ENCODE measurements around the gene TRIM40.
"Not testable (repeated sequence)": the region's sequence is repeated elsewhere in the genome, so short reads cannot be mapped to it uniquely, and the experiment has no call there.

Gene TRIM40

DNA sequence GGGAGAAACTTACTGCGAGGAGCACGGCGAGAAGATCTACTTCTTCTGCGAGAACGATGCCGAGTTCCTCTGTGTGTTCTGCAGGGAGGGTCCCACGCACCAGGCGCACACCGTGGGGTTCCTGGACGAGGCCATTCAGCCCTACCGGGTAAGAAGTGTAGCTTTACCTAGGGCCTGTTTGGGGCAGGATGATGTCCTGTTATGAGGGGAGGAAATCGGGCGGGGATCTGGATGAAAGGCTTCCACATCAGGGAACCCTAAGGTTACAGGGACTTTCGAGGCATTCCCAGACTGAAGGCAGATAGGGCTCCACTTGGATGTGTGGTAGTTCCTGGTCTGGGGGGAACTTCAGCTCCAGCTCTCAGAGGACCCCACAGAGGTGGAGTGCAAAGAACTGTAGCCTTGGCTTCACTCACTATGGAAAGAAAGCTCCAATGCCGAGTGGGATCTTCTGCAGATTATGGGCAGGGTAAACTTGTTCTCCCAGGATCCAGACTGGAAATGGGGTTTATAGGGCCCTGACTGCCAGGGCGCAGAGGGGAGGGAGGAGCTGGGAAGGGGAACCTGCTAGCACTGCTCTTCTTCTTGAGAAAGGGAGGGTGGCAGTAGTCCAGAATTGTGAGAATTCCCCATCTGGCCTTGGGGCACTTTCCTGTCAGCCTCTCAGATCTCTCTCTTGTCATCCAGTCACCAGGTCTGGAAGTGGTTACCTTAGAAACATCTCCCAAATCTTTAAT is 28.1 kb downstream of the TRIM40 start:
- no peak for DNase-seq

- no peak for DNase-seq
Measured at GRCh38 chr6:30164714-30165113, 28.8 kb downstream of the TRIM40 start.

DNA sequence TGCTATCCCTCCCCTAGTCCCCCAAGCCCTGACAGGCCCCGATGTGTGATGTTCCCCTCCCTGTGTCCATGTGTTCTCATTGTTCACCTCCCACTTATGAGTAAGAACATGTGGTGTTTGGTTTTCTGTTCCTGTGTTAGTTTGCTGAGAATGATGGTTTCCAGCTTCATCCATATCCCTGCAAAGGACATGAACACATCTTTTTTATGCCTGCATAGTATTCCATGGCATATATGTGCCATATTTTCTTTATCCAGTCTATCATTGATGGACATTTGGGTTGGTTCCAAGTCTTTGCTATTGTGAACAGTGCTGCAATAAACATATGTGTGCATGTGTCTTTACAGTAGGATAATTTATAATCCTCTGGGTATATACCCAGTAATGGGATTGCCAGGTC is 29.3 kb downstream of the TRIM40 start:
- not testable (repeated sequence) for DNase-seq

GRCh38 chr6:30167101-30167500 is 31.2 kb downstream of the TRIM40 start:
- no peak for DNase-seq

- no peak for DNase-seq
Measured at GRCh38 chr6:30168741-30169140, 32.8 kb downstream of the TRIM40 start.

DNA sequence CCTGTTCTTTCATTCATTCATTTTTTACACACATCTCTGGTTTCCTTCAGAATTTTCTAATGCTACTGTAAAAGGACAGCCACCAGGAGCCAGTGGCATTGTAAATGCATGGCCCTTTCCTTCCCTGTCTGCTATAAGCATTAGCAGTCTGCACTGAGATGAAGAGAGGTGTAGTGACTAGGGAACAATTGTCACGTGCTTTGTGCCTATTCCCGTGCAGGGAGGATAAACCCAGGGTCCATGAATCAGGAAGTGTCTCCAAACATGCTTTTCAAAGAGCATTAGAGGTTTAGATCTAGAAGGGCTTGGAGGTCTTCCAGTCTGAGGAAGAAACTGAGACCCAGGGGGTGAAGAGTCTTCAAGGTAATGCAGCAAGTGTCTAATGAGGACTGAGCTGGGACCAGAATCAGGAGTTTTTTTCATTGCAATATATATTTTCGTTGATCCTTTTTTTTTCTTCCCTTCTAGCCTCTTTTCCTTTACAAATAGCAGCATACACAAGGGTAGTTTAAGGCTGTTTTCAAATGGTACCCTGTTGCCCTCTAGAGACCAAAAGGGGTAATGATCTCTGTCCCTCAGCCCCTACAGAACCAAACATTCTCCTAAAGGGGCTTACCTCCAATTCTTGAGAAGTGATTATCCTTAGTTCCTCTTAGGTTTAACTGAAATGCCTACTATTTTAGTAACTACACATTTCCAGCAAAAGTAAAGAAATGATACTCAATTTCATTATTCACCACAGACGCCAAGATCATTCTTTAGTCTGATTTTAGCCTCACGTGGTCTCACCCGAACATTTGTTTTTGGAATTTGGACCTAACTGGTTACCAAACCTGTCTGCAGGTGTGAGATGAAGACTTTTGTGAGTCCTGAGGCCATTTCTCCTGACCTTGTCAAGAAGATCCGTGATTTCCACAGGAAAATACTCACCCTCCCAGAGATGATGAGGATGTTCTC is 34.0 kb downstream of the TRIM40 start:
- DNase-seq, result peak; percentile 70

DNA sequence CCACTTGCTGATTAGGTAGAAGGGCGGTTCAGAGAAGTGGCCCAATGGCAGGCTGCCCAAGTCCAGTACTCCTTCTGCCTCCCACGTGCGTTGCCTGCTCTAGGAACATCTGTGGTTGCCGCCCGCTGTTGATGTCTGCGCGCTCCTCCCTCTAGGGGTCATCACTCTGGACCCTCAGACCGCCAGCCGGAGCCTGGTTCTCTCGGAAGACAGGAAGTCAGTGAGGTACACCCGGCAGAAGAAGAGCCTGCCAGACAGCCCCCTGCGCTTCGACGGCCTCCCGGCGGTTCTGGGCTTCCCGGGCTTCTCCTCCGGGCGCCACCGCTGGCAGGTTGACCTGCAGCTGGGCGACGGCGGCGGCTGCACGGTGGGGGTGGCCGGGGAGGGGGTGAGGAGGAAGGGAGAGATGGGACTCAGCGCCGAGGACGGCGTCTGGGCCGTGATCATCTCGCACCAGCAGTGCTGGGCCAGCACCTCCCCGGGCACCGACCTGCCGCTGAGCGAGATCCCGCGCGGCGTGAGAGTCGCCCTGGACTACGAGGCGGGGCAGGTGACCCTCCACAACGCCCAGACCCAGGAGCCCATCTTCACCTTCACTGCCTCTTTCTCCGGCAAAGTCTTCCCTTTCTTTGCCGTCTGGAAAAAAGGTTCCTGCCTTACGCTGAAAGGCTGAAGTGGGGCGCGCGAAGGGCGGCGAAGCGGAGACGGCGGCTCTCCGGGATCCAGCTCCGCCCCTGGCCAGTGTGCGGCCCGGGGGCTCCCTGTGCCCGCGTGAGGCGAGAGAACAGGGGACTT is 35.9 kb downstream of the TRIM40 start:
- DNase-seq, result peak; percentile 71

DNA sequence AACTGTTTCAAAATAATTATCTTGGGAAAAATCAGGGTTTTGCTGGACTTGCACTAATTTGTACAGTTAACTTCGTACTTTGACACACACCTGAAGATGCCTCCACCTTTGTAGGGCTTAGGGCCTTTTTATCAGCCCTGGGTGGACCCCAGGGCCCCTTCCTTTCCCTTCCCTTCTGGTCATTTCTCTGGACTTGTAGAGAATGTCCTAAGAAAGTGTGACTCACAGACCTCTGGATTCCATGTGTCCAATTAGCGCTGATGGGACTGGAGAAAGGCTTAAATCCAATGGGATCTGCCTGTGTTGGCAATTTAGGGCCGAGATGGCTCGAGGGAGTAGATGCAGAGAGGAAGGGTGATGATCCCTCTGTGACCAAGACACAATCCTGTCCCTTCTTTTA is 36.7 kb downstream of the TRIM40 start:
- DNase-seq, result no peak

GRCh38 chr6:30175765-30176164 is 39.8 kb downstream of the TRIM40 start:
- DNase-seq, result no peak

DNA sequence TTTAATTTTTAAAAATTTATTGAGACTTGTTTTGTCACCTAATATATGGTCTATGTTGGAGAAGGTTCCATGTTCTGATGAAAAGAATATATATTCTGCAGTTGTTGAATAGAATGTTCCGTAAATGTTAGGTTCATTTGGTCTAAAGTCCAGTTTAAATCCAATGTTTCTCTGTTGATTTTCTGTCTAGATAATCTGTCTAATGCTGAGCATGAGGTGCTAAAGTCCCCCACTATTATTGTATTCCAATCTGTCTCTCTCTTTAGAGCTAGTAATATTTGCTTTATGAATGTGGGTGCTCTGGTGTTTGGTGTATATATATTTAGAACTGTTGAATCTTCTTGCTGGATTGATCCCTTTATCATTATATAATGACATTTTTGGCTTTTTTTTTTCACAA is 42.9 kb downstream of the TRIM40 start:
- no peak for DNase-seq

DNA sequence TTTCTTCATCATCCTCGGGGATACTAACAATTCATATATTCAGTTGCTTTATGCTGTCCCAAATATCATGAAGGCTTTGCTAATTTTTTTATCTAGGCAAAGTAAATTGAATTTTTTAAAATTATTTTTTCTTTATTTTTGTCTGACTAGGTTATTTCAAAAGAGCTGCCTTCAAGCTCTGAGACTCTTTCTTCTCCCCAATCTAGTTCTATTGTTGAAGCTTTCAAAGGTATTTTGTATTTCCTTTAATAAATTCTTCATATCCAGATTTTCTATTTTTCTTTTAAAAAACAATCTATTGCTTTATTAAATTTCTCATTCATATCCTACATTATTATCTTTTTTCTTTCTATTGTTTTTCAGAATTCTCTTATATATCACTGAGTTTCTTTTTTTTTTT is 44.2 kb downstream of the TRIM40 start:
- no peak for DNase-seq

- no peak for DNase-seq
Measured at GRCh38 chr6:30184417-30185031, 48.6 kb downstream of the TRIM40 start.

GRCh38 chr6:30185846-30186484 is 50.0 kb downstream of the TRIM40 start:
- no peak for DNase-seq

DNA sequence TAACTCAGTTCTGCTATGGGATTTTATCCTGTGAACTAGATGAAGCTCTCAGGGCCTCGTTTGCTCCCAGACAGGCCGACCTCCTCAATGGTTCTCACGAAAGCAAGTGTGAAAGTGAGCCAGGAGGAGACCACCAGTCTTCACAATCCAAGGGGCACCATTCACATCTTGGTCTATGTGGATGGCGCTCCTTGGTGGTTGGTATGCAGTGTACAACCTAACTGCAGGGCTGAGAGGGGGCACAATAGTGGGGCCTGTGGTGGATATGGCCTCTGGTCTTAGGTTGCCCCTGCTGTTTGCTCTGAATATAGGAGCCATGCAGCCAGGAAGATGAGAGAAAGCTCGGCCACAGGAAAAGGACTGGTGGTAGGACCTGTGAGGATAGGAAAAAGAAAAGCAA is 52.6 kb downstream of the TRIM40 start:
- no peak for DNase-seq

DNA sequence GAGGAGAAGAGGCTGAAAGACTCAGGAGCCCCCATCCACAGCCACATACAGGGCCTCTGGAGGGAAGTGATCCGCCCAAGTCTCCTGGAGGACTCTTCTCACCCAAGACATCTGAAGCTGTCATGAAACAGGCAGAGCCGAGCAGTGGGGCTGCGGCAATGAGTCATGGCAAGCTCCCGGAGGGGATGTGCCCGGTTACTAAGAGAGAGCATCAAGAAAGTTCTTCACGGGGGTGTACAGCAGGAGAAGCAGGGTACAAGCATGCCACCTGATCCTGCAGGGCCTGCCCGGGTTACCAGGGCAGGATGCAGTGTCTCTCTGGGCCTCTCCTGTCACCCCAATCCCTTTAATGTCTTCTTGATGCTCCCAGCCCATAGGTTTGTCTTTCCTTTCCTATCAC is 56.1 kb downstream of the TRIM40 start:
- no peak for DNase-seq

DNA sequence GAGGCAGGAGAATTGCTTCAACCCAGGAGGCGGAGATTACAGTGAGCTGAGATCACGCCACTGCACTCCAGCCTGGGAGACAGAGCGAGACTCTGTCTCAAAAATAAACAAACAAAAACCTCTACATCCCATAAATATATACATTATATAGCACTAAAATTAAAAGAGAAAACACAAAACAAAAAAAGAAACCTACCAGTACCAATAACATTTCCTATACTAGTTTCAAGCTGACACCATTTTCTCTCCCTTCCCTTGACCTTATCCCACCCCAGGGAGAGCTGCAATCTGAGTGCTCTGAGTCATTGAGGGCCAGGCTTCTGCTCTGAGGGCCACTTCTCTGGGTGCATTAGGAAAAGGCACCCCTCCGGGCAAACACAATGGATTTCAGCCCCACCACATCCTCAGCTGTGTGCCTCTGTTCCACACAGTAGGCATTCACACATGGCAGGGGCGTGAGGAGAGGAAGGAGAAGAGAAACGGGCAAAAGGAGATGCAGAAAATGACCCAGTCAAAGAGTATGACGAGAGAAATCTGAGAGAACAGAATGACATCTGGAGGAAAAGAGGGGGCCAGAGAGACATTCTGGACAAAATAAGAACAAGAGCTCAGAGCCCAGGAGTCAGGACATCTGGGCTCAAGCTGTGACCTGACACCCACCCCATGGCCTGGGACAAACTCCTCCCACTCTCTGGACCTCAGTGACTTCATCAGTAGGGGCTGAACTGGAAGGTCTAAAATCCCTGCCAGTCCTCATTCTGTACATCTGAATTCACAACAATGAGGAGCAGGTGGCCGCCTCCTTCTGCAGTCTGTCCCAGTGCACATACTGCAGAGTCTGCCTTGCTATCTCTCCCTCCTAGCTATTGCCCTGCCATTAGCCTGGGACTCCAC is 59.1 kb downstream of the TRIM40 start:
- peak; percentile 34 for DNase-seq

DNA sequence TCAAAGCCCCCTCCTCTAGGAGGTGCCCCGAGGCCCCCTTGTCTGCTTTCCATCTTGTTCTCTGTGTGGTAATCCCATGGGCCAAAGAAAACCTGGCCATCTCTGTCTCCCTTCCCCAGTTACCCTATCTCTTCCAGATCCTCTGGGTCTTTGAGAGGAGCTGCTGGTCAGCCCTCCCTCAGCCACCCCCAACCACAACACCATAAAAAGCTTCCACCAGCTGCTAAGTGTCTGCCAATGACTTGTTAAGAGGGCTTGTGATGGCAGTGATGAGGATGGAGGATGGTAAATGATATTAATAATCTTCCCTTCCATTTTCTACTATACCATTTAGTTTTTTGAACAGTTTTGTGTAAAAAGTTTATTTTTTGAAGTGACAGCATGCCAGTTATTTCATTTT is 60.0 kb downstream of the TRIM40 start:
- no peak for DNase-seq

GRCh38 chr6:30196376-30196775 is 60.4 kb downstream of the TRIM40 start:
- DNase-seq, result no peak

Data from eye (tissue), 1 donor.